Fibroblast of lung (primary cell): ENCODE results near the gene LIF.

Experiments used
- EZH2 ChIP-seq: IDR thresholded peaks from 2 replicates; pipeline ENCODE4 v1.5.1; 2012; ENCODE audit warnings: low read length, control low read depth, mild to moderate bottlenecking; ENCODE audit errors: missing control alignments
- TF ChIP-seq, protein P1 (sequence below), 2 donors: IDR thresholded peaks in 1 of 2; conservative IDR thresholded peaks in 1 of 2; 1 replicate in 1 of 2; 2 replicates in 1 of 2; pipeline ENCODE4 v1.5.1; 2011 to 2012; ENCODE audit warnings: low read length in 2 of 2, control low read depth in 1 of 2, inconsistent platforms in 1 of 2, low read depth in 1 of 2, mild to moderate bottlenecking in 1 of 2

GRCh38 chr22:30265131-30265720 is 18.7 kb upstream of the LIF start:
- no peak for TF ChIP-seq EZH2
- TF ChIP-seq, protein P1, sequence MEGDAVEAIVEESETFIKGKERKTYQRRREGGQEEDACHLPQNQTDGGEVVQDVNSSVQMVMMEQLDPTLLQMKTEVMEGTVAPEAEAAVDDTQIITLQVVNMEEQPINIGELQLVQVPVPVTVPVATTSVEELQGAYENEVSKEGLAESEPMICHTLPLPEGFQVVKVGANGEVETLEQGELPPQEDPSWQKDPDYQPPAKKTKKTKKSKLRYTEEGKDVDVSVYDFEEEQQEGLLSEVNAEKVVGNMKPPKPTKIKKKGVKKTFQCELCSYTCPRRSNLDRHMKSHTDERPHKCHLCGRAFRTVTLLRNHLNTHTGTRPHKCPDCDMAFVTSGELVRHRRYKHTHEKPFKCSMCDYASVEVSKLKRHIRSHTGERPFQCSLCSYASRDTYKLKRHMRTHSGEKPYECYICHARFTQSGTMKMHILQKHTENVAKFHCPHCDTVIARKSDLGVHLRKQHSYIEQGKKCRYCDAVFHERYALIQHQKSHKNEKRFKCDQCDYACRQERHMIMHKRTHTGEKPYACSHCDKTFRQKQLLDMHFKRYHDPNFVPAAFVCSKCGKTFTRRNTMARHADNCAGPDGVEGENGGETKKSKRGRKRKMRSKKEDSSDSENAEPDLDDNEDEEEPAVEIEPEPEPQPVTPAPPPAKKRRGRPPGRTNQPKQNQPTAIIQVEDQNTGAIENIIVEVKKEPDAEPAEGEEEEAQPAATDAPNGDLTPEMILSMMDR (conservative IDR thresholded peaks at IDR 0.05 in 1 of 2, IDR thresholded peaks at IDR 0.05 in 1 of 2; ENCODE audit: low read depth in 1 of 2, low read length in 2 of 2), result no peak
